Tibial nerve (tissue), 4 donors: ENCODE results near the gene PRKCZ. TPM values are rescaled to one million over a fixed set of nuclear protein-coding genes. Genes with fewer than 3 reads are reported as not detected.

Source experiments
- DNase-seq, 2 donors: peaks; one replicate each; pipeline ENCODE4 v3.0.0-alpha.2; 2019; ENCODE audit warnings: low spot score in 2 of 2
- H3K27ac ChIP-seq, 4 donors: fragments of 200-600 bp; sonication (generic) in 3 of 4; one replicate each; pipeline ENCODE4 v1.5.1; 2017 to 2019; ENCODE audit warnings: mild to moderate bottlenecking in 1 of 4
- H3K27me3 ChIP-seq, 2 donors: fragments of 200-600 bp; sonication (generic) in 1 of 2; one replicate each; pipeline versions ENCODE4 v1.5.1 to v1.6.0; 2017 to 2019
- H3K36me3 ChIP-seq, 3 donors: fragments of 200-600 bp; sonication (generic); one replicate each; pipeline ENCODE4 v1.5.1; 2018 to 2019
- H3K4me1 ChIP-seq, 4 donors: fragments of 200-600 bp; sonication (generic) in 3 of 4; one replicate each; pipeline ENCODE4 v1.5.1; 2017 to 2019
- H3K4me3 ChIP-seq, 4 donors: fragments of 200-600 bp; sonication (generic) in 3 of 4; one replicate each; pipeline ENCODE4 v1.5.1; 2017 to 2019; ENCODE audit warnings: mild to moderate bottlenecking in 1 of 4, moderate library complexity in 1 of 4
- H3K9me3 ChIP-seq, 4 donors: fragments of 200-600 bp; sonication (generic) in 3 of 4; one replicate each; pipeline ENCODE4 v1.5.1; 2017 to 2019
- EP300 ChIP-seq, 2 donors: sonication (generic); formaldehyde crosslinking; IDR thresholded peaks; one replicate each; pipeline ENCODE4 v1.6.1; 2017; ENCODE audit warnings: antibody characterized with exemption in 2 of 2, mild to moderate bottlenecking in 1 of 2
- POLR2A ChIP-seq, 2 donors: fragments of 450-650 bp; IDR thresholded peaks; one replicate each; pipeline ENCODE4 v1.6.1; 2017; ENCODE audit warnings: antibody characterized with exemption in 2 of 2, mild to moderate bottlenecking in 2 of 2, moderate library complexity in 2 of 2
- WGBS, 2 donors: methylation state at CpG; one replicate each; pipeline ENCODE4 v1.1.5; 2018; 5-methylcytosine and 5-hydroxymethylcytosine counted together
- total RNA-seq, 4 donors: library from RNA; depleted of rRNA; stranded (reverse); fragments of >200 nt; gene quantifications; one replicate each; pipeline ENCODE4 v1.1.0, GENCODE V29; 2016
- TF ChIP-seq, protein P1 (sequence below), 5 experiments: fragments of 200-600 bp in 3 of 5; fragments of 450-650 bp in 2 of 5; sonication (generic) in 3 of 5; IDR thresholded peaks; one replicate each; pipeline ENCODE4 v1.5.1; 2016 to 2019; ENCODE audit warnings: antibody characterized with exemption in 5 of 5, mild to moderate bottlenecking in 3 of 5, moderate library complexity in 2 of 5

PRKCZ gene
- total RNA-seq, 4 donors from 2014 or later = 2.0 to 3.9 (median 2.8) TPM

- Histone ChIP-seq H3K4me3 (no peak overlapping the region), H3K36me3 (no peaks in the 10 kb centered on the region), H3K9me3 (no peaks in the 10 kb centered on the region), H3K27ac (no peak overlapping the region), H3K27me3 (no peaks in the 10 kb centered on the region), H3K4me1 (peaks cover 0 to 37% (median 34%) of the 10 kb centered on the region in 4 donors)
- no peak for TF ChIP-seq EP300 (IDR thresholded peaks at IDR 0.05)
- TF ChIP-seq, protein P1, sequence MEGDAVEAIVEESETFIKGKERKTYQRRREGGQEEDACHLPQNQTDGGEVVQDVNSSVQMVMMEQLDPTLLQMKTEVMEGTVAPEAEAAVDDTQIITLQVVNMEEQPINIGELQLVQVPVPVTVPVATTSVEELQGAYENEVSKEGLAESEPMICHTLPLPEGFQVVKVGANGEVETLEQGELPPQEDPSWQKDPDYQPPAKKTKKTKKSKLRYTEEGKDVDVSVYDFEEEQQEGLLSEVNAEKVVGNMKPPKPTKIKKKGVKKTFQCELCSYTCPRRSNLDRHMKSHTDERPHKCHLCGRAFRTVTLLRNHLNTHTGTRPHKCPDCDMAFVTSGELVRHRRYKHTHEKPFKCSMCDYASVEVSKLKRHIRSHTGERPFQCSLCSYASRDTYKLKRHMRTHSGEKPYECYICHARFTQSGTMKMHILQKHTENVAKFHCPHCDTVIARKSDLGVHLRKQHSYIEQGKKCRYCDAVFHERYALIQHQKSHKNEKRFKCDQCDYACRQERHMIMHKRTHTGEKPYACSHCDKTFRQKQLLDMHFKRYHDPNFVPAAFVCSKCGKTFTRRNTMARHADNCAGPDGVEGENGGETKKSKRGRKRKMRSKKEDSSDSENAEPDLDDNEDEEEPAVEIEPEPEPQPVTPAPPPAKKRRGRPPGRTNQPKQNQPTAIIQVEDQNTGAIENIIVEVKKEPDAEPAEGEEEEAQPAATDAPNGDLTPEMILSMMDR (IDR thresholded peaks at IDR 0.05) = no peak
- no peak for TF ChIP-seq POLR2A (IDR thresholded peaks at IDR 0.05)
- WGBS, 2 donors = 81 to 85% methylated on average over 7 of the region's 7 CpGs
- no peak for DNase-seq
These were observed 166.5 kb downstream of the PRKCZ start for GRCh38 chr1:2216767-2217058.

DNA sequence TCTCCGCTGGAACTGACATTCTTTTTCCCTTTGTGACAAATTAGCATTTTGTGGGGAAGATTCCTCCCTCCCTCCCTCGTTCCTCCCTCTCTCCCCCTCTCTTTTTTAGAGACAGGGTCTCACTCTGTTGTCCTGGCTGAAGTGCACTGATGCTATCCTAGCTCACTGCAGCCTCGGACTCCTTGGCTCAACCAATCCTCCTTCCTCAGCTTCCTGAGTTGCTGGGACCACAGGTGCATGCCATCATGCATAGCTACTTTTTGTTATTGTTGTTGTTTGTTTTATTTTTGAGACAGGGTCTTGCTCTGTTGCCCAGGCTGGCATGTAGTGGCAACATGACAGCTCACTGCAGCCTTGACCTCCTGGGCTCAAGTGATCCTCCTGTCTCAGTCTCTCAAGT lies 171.1 kb downstream of the PRKCZ start:
- WGBS, 2 donors = 77 to 85% methylated on average over 3 of the region's 3 CpGs
- H3K9me3 ChIP-seq = no peaks in the 10 kb centered on the region
- TF ChIP-seq, protein P1 (IDR thresholded peaks at IDR 0.05) = no peak
- TF ChIP-seq EP300 (IDR thresholded peaks at IDR 0.05) (no peak), POLR2A (IDR thresholded peaks at IDR 0.05) (no peak)
- no peak for DNase-seq
- H3K27me3 ChIP-seq = no peaks in the 10 kb centered on the region
- H3K4me3 ChIP-seq = no peak overlapping the region
- peaks cover 0 to 1% (median under 1%) of the 10 kb centered on the region in 4 donors for H3K4me1 ChIP-seq
- no peak overlapping the region for H3K27ac ChIP-seq
- H3K36me3 ChIP-seq = no peaks in the 10 kb centered on the region

- Histone ChIP-seq H3K4me3 (no peak overlapping the region), H3K4me1 (peaks cover 0 to 9% (median 6%) of the 10 kb centered on the region in 4 donors), H3K27me3 (no peaks in the 10 kb centered on the region), H3K27ac (peak overlapping the region in 1 of 4 donors; percentile 28), H3K9me3 (no peaks in the 10 kb centered on the region), H3K36me3 (no peaks in the 10 kb centered on the region)
- TF ChIP-seq POLR2A (IDR thresholded peaks at IDR 0.05) = no peak
- no peak for TF ChIP-seq EP300 (IDR thresholded peaks at IDR 0.05)
- TF ChIP-seq, protein P1 (IDR thresholded peaks at IDR 0.05) = no peak
- 81 to 82% methylated on average over 7 of the region's 7 CpGs for WGBS, 2 donors
- DNase-seq = no peak
These were observed 174.0 kb downstream of the PRKCZ start for GRCh38 chr1:2224170-2224584.

GRCh38 chr1:2224631-2225428 lies 174.6 kb downstream of the PRKCZ start:
- no peaks in the 10 kb centered on the region for H3K9me3 ChIP-seq
- H3K4me3 ChIP-seq = no peak overlapping the region
- peaks cover 0 to 12% (median 9%) of the 10 kb centered on the region in 4 donors for H3K4me1 ChIP-seq
- DNase-seq = no peak
- no peaks in the 10 kb centered on the region for H3K36me3 ChIP-seq
- peak overlapping the region in 1 of 4 donors; percentile 28 for H3K27ac ChIP-seq
- 68 to 76% methylated on average over 14 to 18 of the region's 18 CpGs for WGBS, 2 donors
- TF ChIP-seq, protein P1 (IDR thresholded peaks at IDR 0.05) = no peak
- H3K27me3 ChIP-seq = no peaks in the 10 kb centered on the region

GRCh38 chr1:2226525-2227345 lies 176.5 kb downstream of the PRKCZ start:
- Histone ChIP-seq H3K9me3 (no peaks in the 10 kb centered on the region), H3K4me1 (peaks cover 0 to 25% (median 20%) of the 10 kb centered on the region in 4 donors), H3K27ac (peak overlapping the region; percentile 96 to 99 (median 98)), H3K27me3 (no peaks in the 10 kb centered on the region), H3K4me3 (peak overlapping the region; percentile 79 to 90 (median 84)), H3K36me3 (no peaks in the 10 kb centered on the region)
- 36 to 60% methylated on average over 10 to 27 of the region's 73 CpGs for WGBS, 2 donors
- TF ChIP-seq, protein P1 (IDR thresholded peaks at IDR 0.05) = no peak
- TF ChIP-seq EP300 (IDR thresholded peaks at IDR 0.05) (no peak), POLR2A (IDR thresholded peaks at IDR 0.05) (no peak)
- no peak for DNase-seq
